Measurements from ENCODE around the gene RBBP4.
A peak's percentile ranks its signal among the peaks of the same experiment; 100 is the strongest.
"Not testable (repeated sequence)": the region's sequence is repeated elsewhere in the genome, so short reads cannot be mapped to it uniquely, and the experiment has no call there.

The RBBP4 gene

GRCh38 chr1:32693455-32694174 is 42.6 kb downstream of the RBBP4 start:
- no peak for DNase-seq (ENCODE audit: low spot score)

DNA sequence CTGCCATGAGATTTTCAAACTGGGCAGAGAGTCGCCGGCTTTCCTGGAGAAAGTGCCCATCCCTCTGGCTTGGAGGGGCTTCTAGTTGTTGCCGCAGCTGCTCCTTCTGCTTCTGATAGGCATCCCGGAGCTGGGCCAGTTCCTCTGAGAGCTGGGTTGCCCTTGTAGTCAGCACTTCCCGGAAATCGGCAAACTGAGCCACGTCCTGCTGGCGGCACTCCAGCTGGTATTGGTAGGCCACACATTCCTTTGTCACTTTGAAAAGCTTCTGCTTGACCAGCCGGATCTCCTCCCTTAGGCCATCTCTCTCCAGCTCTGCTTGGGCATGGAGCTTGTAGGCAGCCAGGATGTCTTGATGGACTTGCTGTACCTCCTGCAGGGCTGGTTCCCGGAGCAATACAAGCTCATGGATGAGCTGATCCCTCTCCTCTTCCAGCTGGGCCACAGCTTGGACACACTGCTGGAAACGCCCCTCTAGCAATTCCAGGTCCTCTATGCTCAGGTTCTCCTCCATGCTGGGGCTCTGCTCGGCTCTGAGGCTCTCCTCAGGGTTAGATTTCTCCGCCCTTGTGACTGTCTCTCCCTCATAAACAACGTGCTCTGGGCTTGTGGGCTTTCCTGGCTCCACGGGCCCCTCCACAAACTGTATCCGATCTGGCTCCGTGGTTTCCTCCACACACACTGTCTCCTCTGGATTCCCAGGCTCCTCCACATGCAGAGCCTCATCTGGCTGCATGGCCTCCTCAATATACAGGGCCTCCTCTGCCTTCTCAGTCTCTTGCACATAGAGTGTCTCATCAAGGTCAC is 44.3 kb downstream of the RBBP4 start:
- peak; percentile 49 for DNase-seq (ENCODE audit: low spot score)

DNA sequence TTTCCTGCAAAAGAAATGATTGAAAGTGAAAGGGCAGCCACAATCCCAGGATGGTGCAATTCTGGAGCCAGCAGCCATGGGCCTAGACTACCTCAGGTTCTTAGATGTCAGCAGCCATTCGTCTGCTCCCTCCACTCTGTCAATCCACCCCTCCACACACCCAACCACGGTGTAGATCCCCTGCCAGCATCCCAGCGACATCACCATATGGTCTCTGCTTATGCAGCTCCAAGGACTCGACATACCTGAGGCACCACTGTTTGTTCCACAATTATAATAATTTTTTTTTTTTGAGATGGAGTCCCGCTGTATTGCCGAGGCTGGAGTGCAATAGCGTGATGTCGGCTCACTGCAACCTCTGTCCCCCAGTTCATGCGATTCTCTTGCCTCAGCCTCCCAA is 45.0 kb downstream of the RBBP4 start:
- DNase-seq (ENCODE audit: low spot score): no peak

DNA sequence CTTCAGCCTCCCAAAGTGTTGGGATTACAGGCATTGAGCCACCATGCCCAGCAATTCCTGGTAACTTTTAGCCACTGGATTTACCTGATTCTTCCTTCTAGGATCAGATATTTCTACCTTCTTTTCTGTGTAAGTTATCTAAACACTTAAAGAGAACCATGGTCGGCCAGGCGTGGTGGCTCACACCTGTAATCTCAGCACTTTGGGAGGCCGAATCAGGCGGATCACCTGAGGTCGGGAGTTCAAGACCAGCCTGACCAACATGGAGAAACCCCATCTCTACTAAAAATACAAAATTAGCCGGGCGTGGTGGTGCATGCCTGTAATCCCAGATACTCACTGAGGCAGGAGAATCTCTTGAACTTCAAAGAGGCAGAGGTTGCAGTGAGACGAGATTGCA is 46.0 kb downstream of the RBBP4 start:
- not testable (repeated sequence) for DNase-seq (ENCODE audit: low spot score)

DNA sequence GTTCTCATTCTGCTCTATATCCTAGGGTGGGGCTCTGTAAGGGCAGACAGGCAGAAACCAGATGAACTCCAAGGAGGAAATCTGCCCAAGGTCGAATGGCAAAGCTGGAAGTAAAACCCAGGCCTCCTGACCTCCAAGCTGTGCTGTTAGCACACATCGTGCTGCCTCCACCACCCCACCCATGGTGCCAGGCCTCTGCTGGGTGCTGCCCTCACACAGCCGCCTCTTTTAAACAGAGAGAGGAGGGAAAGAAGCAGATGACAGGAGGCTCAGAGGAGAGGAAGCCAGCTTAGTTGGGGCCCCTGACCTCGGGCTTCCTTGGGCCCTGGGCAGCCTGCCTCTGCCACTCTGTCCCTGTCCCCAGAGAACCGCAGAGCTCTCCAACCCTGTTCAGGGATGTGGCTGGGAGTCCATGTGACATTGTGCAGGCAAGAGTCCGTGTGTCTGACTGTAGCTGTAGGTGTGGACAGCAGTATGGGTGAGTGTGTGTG is 50.5 kb downstream of the RBBP4 start:
- DNase-seq (ENCODE audit: low spot score): peak; percentile 43

GRCh38 chr1:32701951-32702598 is 51.1 kb downstream of the RBBP4 start:
- DNase-seq (ENCODE audit: low spot score): peak; percentile 46

DNA sequence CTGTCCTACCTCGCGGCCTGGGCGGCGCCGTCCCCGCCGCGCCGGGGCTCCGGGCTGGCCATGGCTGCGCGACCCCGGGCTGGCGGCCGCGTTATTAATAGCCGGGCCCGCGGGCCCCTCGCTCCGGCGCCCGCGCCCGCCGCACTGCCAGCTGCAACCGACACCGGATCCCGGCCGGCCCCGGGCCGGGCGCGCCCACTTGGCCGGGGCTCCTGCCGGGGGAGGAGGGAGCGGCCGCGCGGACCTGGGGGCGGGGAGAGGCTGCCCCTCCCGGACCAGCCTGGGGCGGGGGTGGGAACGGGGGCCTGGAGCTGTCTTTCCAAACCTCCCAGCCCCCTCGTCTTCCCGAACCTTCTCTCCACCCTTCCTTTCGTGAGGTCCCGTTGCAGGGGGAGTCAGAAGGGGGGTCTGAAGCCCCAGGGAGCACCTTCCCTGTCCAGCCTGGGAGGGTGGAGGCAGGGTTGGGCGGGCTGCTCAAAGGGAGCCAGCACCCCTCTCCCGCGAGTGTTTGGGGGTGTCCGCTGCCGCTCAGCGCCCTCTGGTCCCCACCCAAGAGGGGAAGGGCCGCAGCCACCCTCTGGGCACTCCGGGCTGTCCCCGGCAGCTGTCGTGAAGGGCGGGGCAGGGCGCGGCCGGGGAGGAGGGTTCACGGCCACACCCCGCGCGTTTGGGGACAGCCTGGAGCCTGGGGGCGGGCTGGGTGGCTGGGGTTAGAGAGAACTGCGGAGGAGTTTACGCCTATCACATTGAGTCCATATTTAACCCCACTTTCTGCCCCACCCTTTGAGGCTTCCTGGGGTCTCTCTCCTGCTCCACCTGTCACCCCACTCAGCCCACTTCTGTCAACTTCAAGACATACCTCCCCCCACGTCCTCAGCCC is 51.8 kb downstream of the RBBP4 start, which contains the start of gene SYNC:
Gene SYNC (minus strand): TSS at position 172 of the 880 bp plus-strand sequence. CDS start 110 bp downstream, at position 62.
- DNase-seq (ENCODE audit: low spot score): peak; percentile 78

- DNase-seq (ENCODE audit: low spot score): peak; percentile 94
Measured at GRCh38 chr1:32703479-32704291, 52.7 kb downstream of the RBBP4 start.

DNA sequence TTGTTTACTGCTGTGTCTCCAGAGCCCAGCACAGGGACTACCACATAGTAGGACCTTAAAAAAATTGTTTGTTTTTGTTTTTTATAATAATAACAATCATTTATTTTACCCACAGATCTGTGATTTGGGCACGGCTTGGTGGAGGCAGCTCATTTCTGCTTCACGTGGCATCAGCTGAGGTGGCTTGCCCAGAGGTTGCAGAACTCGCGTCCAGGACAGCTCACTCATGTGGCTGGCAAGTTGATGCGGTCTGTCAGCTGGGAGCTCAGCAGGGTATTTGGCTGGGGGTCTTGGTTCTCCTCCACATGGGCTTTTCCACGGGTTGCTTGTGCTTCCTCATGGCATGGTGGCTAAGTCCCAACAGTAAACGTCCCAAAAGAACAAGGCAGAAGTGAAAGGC is 54.5 kb downstream of the RBBP4 start:
- DNase-seq (ENCODE audit: low spot score): no peak

GRCh38 chr1:32706491-32706890 is 55.5 kb downstream of the RBBP4 start:
- no peak for DNase-seq (ENCODE audit: low spot score)

DNA sequence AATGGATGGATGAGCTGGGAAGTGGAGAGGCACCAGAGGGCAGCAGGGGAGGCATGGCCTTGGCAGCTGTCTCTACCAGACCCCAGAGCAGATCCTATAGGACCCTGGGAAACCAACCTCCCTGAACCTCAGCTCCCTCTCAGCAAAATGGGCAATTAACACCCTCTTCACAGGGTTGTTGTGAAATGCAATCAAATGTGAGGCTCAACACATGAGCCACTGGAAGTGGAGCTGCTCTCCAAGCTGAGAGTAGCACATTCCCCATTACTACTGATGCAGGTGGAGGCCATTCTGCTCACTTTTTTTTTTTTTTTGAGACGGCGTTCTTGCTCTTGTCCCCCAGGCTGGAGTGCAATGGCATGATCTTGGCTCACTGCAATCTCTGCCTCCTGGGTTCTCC is 58.1 kb downstream of the RBBP4 start:
- DNase-seq (ENCODE audit: low spot score): no peak

DNA sequence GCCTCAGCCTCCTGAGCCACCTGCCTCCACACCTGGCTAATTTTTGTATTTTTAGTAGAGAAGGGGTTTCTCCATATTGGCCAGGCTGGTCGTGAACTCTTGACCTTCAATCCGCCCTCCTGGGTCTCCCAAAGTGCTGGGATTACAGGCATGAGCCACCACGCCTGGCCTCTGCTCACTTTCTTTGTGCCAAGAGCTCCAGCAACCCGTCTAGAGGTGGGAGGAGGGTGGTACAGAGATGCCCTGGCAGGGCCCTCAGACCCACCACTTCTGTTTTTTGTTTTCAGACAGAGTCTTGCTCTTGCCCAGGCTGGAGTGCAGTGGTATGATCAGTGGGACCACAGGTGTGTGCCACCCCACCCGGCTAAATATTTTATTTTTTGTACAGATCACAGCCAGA is 58.5 kb downstream of the RBBP4 start:
- no peak for DNase-seq (ENCODE audit: low spot score)

- not testable (repeated sequence) for DNase-seq (ENCODE audit: low spot score)
Measured at GRCh38 chr1:32711221-32711620, 60.2 kb downstream of the RBBP4 start.

GRCh38 chr1:32713081-32713480 is 62.1 kb downstream of the RBBP4 start:
- no peak for DNase-seq (ENCODE audit: low spot score)

- DNase-seq (ENCODE audit: low spot score): no peak
Measured at GRCh38 chr1:32714277-32714676, 63.3 kb downstream of the RBBP4 start.

DNA sequence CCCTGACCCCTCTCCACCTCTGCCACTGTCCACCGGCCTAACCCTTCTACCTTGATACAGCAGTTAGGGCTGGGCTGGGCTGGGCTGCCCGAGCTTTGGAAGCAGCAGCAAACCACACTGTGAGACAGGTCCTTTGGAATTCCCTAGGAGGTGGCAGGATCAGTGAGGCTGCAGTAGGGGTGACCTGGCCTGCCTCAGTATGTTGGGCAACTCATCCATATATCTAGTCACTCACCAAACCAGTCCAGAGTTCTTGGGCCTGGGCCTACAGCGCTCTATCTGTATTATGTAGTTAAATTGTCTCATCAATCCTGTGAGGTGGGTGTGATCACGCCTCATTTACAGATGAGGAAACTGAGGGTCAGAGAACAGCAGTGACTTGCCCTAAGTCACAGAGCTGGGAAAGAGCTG is 64.9 kb downstream of the RBBP4 start:
- DNase-seq (ENCODE audit: low spot score): no peak

GRCh38 chr1:32716312-32717148 is 65.5 kb downstream of the RBBP4 start:
- DNase-seq (ENCODE audit: low spot score): no peak

DNA sequence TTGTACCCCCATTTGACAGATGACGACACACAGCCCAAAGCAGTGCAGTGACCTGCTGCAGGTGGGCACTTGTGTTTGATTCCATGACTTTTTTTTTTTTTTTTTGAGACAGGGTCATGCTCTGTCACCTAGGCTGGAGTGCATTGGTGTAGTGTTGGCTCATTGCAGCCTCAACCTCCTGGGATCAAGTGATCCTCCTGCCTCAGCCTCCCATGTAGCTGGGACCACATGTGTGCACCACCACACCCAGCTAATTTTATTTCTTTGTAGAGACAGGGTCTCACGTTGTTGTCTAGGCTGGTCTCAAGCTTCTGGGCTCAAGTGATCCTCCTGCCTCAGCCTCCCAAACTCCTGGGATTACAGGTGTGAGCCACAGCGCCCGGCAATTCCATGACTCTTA is 66.5 kb downstream of the RBBP4 start:
- no peak for DNase-seq (ENCODE audit: low spot score)

GRCh38 chr1:32718036-32718435 is 67.0 kb downstream of the RBBP4 start:
- DNase-seq (ENCODE audit: low spot score): no peak

DNA sequence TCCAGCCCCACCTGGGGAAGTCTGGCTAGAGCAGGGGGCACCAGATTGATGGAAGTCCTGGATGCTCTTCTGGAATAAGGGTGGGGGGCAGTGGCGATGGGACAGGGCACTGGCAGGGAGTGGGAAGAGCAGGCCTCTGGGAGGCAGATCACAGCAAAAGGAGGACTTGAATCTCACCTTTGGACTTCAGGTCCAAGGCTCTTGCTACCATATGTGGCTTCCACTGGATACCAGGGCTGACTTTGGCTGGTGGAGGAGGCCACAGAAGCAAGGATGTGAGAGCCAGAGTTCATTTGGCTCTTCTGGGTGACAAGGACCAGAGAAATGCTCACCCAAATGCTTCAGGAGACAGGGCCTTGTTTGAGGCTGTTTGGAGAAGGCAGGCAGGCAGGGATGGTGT is 67.5 kb downstream of the RBBP4 start:
- DNase-seq (ENCODE audit: low spot score): no peak

Data from hepatic stellate cell (primary cell).